ENCODE measurements around the gene CBLIF.
"Not testable (repeated sequence)": the region's sequence is repeated elsewhere in the genome, so short reads cannot be mapped to it uniquely, and the experiment has no call there.

CBLIF gene

DNA sequence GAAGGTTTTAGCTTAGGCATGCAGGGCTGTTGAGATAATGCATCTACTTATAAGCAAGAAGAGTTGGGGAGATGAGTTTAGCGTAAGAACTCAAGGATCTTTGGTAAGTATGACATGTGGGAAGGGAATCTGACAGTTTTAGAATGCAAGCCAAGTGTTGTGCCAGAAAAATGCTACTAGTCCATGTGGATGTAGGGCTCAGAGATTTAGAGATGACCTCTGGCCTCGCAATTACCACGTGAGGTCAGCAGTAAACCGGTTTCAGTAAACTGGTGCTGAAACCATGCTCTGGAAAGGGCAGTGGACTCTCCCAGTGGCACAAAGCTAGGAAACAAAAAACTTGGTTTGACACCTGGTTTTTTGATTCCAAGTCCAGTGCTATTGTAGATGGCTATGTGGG lies 53.7 kb downstream of the CBLIF start:
- no peak for TF ChIP-seq EZH2 (IDR thresholded peaks at IDR 0.05; ENCODE audit: borderline replicate concordance, low read depth, low read length, severe bottlenecking)
- TF ChIP-seq, protein P1, sequence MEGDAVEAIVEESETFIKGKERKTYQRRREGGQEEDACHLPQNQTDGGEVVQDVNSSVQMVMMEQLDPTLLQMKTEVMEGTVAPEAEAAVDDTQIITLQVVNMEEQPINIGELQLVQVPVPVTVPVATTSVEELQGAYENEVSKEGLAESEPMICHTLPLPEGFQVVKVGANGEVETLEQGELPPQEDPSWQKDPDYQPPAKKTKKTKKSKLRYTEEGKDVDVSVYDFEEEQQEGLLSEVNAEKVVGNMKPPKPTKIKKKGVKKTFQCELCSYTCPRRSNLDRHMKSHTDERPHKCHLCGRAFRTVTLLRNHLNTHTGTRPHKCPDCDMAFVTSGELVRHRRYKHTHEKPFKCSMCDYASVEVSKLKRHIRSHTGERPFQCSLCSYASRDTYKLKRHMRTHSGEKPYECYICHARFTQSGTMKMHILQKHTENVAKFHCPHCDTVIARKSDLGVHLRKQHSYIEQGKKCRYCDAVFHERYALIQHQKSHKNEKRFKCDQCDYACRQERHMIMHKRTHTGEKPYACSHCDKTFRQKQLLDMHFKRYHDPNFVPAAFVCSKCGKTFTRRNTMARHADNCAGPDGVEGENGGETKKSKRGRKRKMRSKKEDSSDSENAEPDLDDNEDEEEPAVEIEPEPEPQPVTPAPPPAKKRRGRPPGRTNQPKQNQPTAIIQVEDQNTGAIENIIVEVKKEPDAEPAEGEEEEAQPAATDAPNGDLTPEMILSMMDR (IDR thresholded peaks at IDR 0.05; ENCODE audit: borderline replicate concordance, extremely low read depth, low read length, poor library complexity, severe bottlenecking), result no peak
- no peak overlapping the region for H3K4me3 ChIP-seq (ENCODE audit: low read depth in 1 of 2, low read length in 2 of 2)
- no peak overlapping the region for H2AFZ ChIP-seq (ENCODE audit: low read depth, low read length)
- DNase-seq (no peak), ATAC-seq (ENCODE audit: insufficient read depth, low read depth) (no peak)
- no peaks in the 10 kb centered on the region for H3K79me2 ChIP-seq (ENCODE audit: insufficient read depth, low read length)
- no peaks in the 10 kb centered on the region for H3K36me3 ChIP-seq (ENCODE audit: insufficient read depth, low read length)
- no peak overlapping the region for H3K27ac ChIP-seq (ENCODE audit: low read length)
- H3K4me1 ChIP-seq (ENCODE audit: insufficient read depth, low read length), result no peaks in the 10 kb centered on the region
- no peaks in the 10 kb centered on the region for H3K9me3 ChIP-seq (ENCODE audit: insufficient read depth, low read length, severe bottlenecking)
- no peaks in the 10 kb centered on the region for H4K20me1 ChIP-seq (ENCODE audit: insufficient read depth, low read length)
- no peak overlapping the region for H3K9ac ChIP-seq (ENCODE audit: low read depth, low read length)
- H3K27me3 ChIP-seq (ENCODE audit: insufficient read depth, low read length, poor library complexity), result no peaks in the 10 kb centered on the region
- no peak overlapping the region for H3K4me2 ChIP-seq (ENCODE audit: insufficient read depth, low read length)

DNA sequence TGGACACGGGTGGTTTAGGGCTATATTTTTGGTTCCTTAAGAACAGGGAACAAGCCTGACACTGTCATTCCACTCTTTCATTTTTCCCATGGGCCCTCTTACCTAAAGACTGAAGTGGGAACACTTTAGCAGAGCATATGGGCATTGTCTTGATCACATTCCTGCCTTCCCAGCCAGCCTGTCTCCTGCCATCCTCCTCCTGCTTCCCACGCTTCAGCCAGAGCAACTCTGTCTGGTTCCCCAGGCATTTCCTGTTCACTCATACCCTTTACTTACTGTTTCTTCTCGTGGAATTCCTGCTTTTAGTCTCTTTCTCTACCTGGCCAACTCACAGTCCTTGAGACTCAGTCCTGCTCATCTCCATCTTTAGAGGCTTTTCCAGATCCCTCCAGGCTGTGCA lies 57.5 kb downstream of the CBLIF start:
- Histone ChIP-seq H3K79me2 (ENCODE audit: insufficient read depth, low read length) (no peaks in the 10 kb centered on the region), H3K4me3 (ENCODE audit: low read depth in 1 of 2, low read length in 2 of 2) (no peak overlapping the region), H2AFZ (ENCODE audit: low read depth, low read length) (no peak overlapping the region), H3K4me2 (ENCODE audit: insufficient read depth, low read length) (no peak overlapping the region), H3K4me1 (ENCODE audit: insufficient read depth, low read length) (peaks cover 4% of the 10 kb centered on the region; the same call in 1 of the 2 replicates), H3K27ac (ENCODE audit: low read length) (no peak overlapping the region), H4K20me1 (ENCODE audit: insufficient read depth, low read length) (no peaks in the 10 kb centered on the region), H3K27me3 (ENCODE audit: insufficient read depth, low read length, poor library complexity) (no peaks in the 10 kb centered on the region), H3K9ac (ENCODE audit: low read depth, low read length) (no peak overlapping the region), H3K9me3 (ENCODE audit: insufficient read depth, low read length, severe bottlenecking) (no peaks in the 10 kb centered on the region), H3K36me3 (ENCODE audit: insufficient read depth, low read length) (no peaks in the 10 kb centered on the region)
- no peak for TF ChIP-seq EZH2 (IDR thresholded peaks at IDR 0.05; ENCODE audit: borderline replicate concordance, low read depth, low read length, severe bottlenecking)
- TF ChIP-seq, protein P1 (IDR thresholded peaks at IDR 0.05; ENCODE audit: borderline replicate concordance, extremely low read depth, low read length, poor library complexity, severe bottlenecking), result no peak
- ATAC-seq (ENCODE audit: insufficient read depth, low read depth) (no peak), DNase-seq (no peak)

DNA sequence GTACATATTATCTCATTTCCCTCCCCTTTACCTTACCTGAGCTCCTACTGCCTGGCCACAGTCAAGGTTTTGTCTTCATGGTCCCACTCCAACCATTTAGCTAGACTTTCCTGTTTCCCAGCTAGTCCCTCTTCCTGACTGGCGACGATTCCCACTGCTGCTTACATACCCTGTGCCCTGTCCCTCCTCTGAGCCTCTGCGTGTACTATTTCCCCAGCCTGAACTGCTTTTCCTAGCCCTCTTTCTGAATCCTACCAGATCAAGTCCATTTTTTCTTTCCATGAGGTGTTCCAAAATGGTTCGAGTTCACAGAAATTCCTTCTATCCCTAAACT lies 58.1 kb downstream of the CBLIF start:
- no peak overlapping the region for H3K4me3 ChIP-seq (ENCODE audit: low read depth in 1 of 2, low read length in 2 of 2)
- H2AFZ ChIP-seq (ENCODE audit: low read depth, low read length), result no peak overlapping the region
- H4K20me1 ChIP-seq (ENCODE audit: insufficient read depth, low read length), result no peaks in the 10 kb centered on the region
- H3K27me3 ChIP-seq (ENCODE audit: insufficient read depth, low read length, poor library complexity), result no peaks in the 10 kb centered on the region
- ATAC-seq (ENCODE audit: insufficient read depth, low read depth), result no peak
- H3K4me2 ChIP-seq (ENCODE audit: insufficient read depth, low read length), result no peak overlapping the region
- no peaks in the 10 kb centered on the region for H3K9me3 ChIP-seq (ENCODE audit: insufficient read depth, low read length, severe bottlenecking)
- no peak overlapping the region for H3K27ac ChIP-seq (ENCODE audit: low read length)
- H3K79me2 ChIP-seq (ENCODE audit: insufficient read depth, low read length), result no peaks in the 10 kb centered on the region
- peaks cover 4% of the 10 kb centered on the region; the same call in 1 of the 2 replicates for H3K4me1 ChIP-seq (ENCODE audit: insufficient read depth, low read length)
- no peak overlapping the region for H3K9ac ChIP-seq (ENCODE audit: low read depth, low read length)
- TF ChIP-seq EZH2 (IDR thresholded peaks at IDR 0.05; ENCODE audit: borderline replicate concordance, low read depth, low read length, severe bottlenecking), result no peak
- TF ChIP-seq, protein P1 (IDR thresholded peaks at IDR 0.05; ENCODE audit: borderline replicate concordance, extremely low read depth, low read length, poor library complexity, severe bottlenecking), result no peak
- H3K36me3 ChIP-seq (ENCODE audit: insufficient read depth, low read length), result no peaks in the 10 kb centered on the region
- no peak for DNase-seq

DNA sequence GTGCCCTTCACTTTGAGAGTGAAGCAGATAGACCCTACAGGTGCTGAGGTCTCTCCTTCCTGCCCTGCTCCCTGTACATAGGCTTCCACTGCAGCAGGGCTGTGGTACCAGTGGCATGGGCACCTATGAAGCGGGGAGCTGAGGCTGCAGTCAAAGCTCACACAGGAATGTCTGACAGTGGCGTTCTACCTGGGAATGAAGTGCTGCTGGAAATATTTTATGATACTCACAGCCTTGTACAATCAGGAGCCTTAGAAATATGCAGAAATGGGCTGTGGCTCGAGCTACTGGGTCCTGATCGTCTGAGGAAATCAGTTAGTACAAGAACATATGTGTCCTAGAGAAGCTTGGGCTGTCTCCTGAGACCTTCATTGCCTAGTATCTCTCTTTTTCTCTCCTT lies 59.5 kb downstream of the CBLIF start:
- no peak overlapping the region for H3K4me2 ChIP-seq (ENCODE audit: insufficient read depth, low read length)
- DNase-seq (no peak), ATAC-seq (ENCODE audit: insufficient read depth, low read depth) (no peak)
- no peak overlapping the region for H3K27ac ChIP-seq (ENCODE audit: low read length)
- TF ChIP-seq EZH2 (IDR thresholded peaks at IDR 0.05; ENCODE audit: borderline replicate concordance, low read depth, low read length, severe bottlenecking), result no peak
- TF ChIP-seq, protein P1 (IDR thresholded peaks at IDR 0.05; ENCODE audit: borderline replicate concordance, extremely low read depth, low read length, poor library complexity, severe bottlenecking), result no peak
- no peaks in the 10 kb centered on the region for H3K9me3 ChIP-seq (ENCODE audit: insufficient read depth, low read length, severe bottlenecking)
- H3K4me1 ChIP-seq (ENCODE audit: insufficient read depth, low read length), result peaks cover 4% of the 10 kb centered on the region; the same call in 1 of the 2 replicates
- H3K4me3 ChIP-seq (ENCODE audit: low read depth in 1 of 2, low read length in 2 of 2), result no peak overlapping the region
- H3K36me3 ChIP-seq (ENCODE audit: insufficient read depth, low read length), result no peaks in the 10 kb centered on the region
- no peaks in the 10 kb centered on the region for H3K79me2 ChIP-seq (ENCODE audit: insufficient read depth, low read length)
- no peaks in the 10 kb centered on the region for H3K27me3 ChIP-seq (ENCODE audit: insufficient read depth, low read length, poor library complexity)
- no peak overlapping the region for H3K9ac ChIP-seq (ENCODE audit: low read depth, low read length)
- H4K20me1 ChIP-seq (ENCODE audit: insufficient read depth, low read length), result no peaks in the 10 kb centered on the region
- H2AFZ ChIP-seq (ENCODE audit: low read depth, low read length), result no peak overlapping the region

DNA sequence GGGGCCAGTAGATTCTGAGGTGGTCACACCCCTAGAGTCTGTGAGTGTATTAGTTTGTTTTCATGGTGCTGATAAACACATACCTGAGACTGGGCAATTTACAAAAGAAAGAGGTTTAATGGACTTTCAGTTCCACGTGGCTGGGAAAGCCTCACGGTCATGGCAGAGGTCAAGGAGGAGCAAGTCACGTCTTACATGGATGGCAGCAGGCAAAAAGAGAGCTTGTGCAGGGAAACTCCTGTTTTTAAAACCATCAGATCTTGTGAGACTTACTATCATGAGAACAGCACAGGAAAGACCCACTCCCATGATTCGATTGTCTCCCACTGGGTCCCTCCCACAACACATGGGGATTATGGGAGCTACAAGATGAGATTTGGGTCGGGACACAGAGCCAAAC lies 60.9 kb downstream of the CBLIF start:
- H3K79me2 ChIP-seq (ENCODE audit: insufficient read depth, low read length); H3K4me2 ChIP-seq (ENCODE audit: insufficient read depth, low read length); H3K36me3 ChIP-seq (ENCODE audit: insufficient read depth, low read length); H3K4me1 ChIP-seq (ENCODE audit: insufficient read depth, low read length); H3K9ac ChIP-seq (ENCODE audit: low read depth, low read length); DNase-seq; H3K27ac ChIP-seq (ENCODE audit: low read length); H2AFZ ChIP-seq (ENCODE audit: low read depth, low read length); ATAC-seq (ENCODE audit: insufficient read depth, low read depth); H4K20me1 ChIP-seq (ENCODE audit: insufficient read depth, low read length); H3K4me3 ChIP-seq (ENCODE audit: low read depth in 1 of 2, low read length in 2 of 2); H3K27me3 ChIP-seq (ENCODE audit: insufficient read depth, low read length, poor library complexity); H3K9me3 ChIP-seq (ENCODE audit: insufficient read depth, low read length, severe bottlenecking): not testable (repeated sequence)

Measured in DND-41 (cell line).